Calu3 (cell line): ENCODE data around the gene ZNF503. TPM values are rescaled to one million over a fixed set of nuclear protein-coding genes. Genes with fewer than 3 reads are reported as not detected.

Experiments used
- BruUV-seq: library from RNA; stranded (reverse); fragments of 400-500 nt; replicated peaks from 2 replicates; lab custom pipeline; 2021; lab: Mats Ljungman, UMichigan
- CTCF ChIA-PET: fragments of 300-600 bp; sonication (Branson Sonifier 250); formaldehyde crosslinking; loops from one replicate; lab custom pipeline; 2022; ENCODE audit warnings: antibody characterized with exemption; lab: Charles Lee
- DNase-seq: peaks from one replicate; pipeline ENCODE4 v3.0.0; 2022
- H3K27ac Mint-ChIP-seq: one replicate; pipeline ENCODE4 v1.8.0; 2022; ENCODE audit warnings: mixed read lengths; ENCODE audit not compliant: unreplicated experiment
- H3K27me3 Mint-ChIP-seq: one replicate; pipeline ENCODE4 v1.8.0; 2022; ENCODE audit warnings: mixed read lengths; ENCODE audit not compliant: unreplicated experiment
- H3K36me3 Mint-ChIP-seq: one replicate; pipeline ENCODE4 v1.8.0; 2022; ENCODE audit warnings: mild to moderate bottlenecking, moderate library complexity, mixed read lengths; ENCODE audit not compliant: insufficient read depth, unreplicated experiment
- H3K4me1 Mint-ChIP-seq: one replicate; pipeline ENCODE4 v1.8.0; 2022; ENCODE audit warnings: mild to moderate bottlenecking, low read depth, mixed read lengths; ENCODE audit not compliant: unreplicated experiment
- H3K4me3 Mint-ChIP-seq: one replicate; pipeline ENCODE4 v1.8.0; 2022; ENCODE audit warnings: mild to moderate bottlenecking, low read depth, moderate library complexity, mixed read lengths; ENCODE audit not compliant: unreplicated experiment
- H3K9me3 Mint-ChIP-seq: one replicate; pipeline ENCODE4 v1.8.0; 2022; ENCODE audit warnings: low read depth, mixed read lengths; ENCODE audit not compliant: unreplicated experiment
- intact Hi-C: fragments of 100-400 bp; cut with micrococcal nuclease; formaldehyde crosslinking; loops from one replicate; pipeline ENCODE4 v1.10.0; 2022; ENCODE audit not compliant: unreplicated experiment
- total RNA-seq: library from RNA; stranded (reverse); gene quantifications from 2 replicates; pipeline ENCODE4 v1.2.3, GENCODE V29; 2022
- TF ChIP-seq, protein P1 (sequence below): fragments of 200-600 bp; IDR thresholded peaks from one replicate; pipeline ENCODE4 v1.8.0; 2022; ENCODE audit warnings: antibody characterized with exemption; ENCODE audit not compliant: unreplicated experiment

Gene ZNF503
- total RNA-seq, 1 experiment from 2014 or later: 12.5 TPM

DNA sequence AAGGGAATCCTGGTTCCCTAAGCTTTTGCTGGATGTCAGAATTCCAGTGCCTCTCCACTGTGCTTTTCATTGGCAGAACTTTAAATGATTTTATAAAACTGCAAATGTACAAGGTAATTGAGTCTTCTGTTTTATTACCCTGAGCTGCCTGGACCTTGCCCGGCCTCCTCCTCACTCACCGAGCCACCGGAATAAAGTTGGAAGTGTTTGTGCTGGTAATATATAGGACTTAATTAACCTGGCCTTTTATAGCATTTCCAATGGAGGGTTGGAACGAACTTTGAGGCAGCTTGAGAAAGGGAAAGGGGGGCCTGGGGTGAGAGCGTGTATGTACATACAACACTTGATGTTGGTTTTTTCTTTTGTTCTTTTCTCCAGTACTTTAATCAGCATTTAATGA is 43.4 kb downstream of the ZNF503 start:
- H3K36me3 Mint-ChIP-seq: no peaks in the 10 kb centered on the region
- no peaks in the 10 kb centered on the region for H3K9me3 Mint-ChIP-seq
- no peaks in the 10 kb centered on the region for H3K27me3 Mint-ChIP-seq
- DNase-seq: no peak
- intact Hi-C loops: loop anchor here (5.0 kb wide), 1 partner anchor 51 kb away; no protein-coding TSS in a partner anchor
- TF ChIP-seq, protein P1, sequence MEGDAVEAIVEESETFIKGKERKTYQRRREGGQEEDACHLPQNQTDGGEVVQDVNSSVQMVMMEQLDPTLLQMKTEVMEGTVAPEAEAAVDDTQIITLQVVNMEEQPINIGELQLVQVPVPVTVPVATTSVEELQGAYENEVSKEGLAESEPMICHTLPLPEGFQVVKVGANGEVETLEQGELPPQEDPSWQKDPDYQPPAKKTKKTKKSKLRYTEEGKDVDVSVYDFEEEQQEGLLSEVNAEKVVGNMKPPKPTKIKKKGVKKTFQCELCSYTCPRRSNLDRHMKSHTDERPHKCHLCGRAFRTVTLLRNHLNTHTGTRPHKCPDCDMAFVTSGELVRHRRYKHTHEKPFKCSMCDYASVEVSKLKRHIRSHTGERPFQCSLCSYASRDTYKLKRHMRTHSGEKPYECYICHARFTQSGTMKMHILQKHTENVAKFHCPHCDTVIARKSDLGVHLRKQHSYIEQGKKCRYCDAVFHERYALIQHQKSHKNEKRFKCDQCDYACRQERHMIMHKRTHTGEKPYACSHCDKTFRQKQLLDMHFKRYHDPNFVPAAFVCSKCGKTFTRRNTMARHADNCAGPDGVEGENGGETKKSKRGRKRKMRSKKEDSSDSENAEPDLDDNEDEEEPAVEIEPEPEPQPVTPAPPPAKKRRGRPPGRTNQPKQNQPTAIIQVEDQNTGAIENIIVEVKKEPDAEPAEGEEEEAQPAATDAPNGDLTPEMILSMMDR: no peak
- no peak overlapping the region for H3K4me3 Mint-ChIP-seq
- H3K27ac Mint-ChIP-seq: peak overlapping the region; percentile 71
- BruUV-seq: no TSS peak
- CTCF ChIA-PET: interaction anchor here (0.8 to 1.1 kb wide), 3 partner anchors 8 to 123 kb away, joined by 3 to 7 read pairs (median 3); partner anchors contain the start of genes COMTD1 and ZNF503
- H3K4me1 Mint-ChIP-seq: peaks cover 28% of the 10 kb centered on the region

DNA sequence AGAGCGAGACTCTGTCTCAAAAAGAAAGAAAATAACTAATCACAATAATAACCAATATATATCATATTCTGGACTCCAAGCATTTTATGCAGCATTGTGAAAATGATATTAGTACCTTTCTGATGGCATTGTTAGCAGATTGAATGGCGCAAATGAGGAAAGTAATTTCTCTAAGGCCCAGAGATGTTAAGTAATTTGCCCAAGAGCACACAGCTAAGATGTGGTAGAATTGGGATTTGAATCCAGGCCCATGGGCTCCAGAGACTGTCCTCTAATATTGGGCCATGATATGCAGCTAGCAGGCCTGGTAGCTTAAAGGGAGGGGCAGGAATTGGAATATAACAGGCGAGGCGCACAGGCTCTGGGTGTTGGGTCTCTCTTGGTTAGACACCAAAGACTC is 44.1 kb downstream of the ZNF503 start:
- Mint-ChIP-seq H3K27ac (no peak overlapping the region), H3K4me1 (peaks cover 34% of the 10 kb centered on the region), H3K4me3 (no peak overlapping the region), H3K9me3 (no peaks in the 10 kb centered on the region), H3K27me3 (no peaks in the 10 kb centered on the region), H3K36me3 (no peaks in the 10 kb centered on the region)
- CTCF ChIA-PET: interaction anchor here (0.6 to 0.9 kb wide), 2 partner anchors 9 to 127 kb away, joined by 3 to 4 read pairs; no protein-coding TSS in a partner anchor
- no TSS peak for BruUV-seq
- intact Hi-C loops: loop anchor here (5.0 kb wide), 1 partner anchor 50 kb away; no protein-coding TSS in a partner anchor
- TF ChIP-seq, protein P1: no peak
- DNase-seq: no peak

DNA sequence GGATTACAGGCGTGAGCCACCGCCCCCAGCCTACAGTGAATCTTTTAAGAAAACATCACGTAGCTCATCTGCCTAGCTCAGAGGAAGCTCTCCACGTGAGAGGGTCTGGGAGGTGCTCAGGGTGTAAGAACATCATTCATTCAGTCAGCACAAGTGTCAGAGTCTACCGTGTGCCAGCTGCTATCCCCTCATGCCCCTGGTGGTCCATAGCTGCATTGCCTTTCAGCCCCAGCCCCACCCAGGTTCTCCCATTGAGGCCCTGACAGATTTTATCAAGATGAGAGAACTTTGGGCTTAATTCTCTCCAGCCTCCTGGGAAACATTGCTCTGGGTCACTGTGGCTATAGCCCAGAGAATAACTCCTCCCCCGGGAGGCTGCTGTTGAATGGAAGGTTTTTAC is 45.1 kb downstream of the ZNF503 start:
- H3K4me3 Mint-ChIP-seq: no peak overlapping the region
- H3K9me3 Mint-ChIP-seq: peaks cover 2% of the 10 kb centered on the region
- H3K27me3 Mint-ChIP-seq: no peaks in the 10 kb centered on the region
- H3K27ac Mint-ChIP-seq: no peak overlapping the region
- H3K4me1 Mint-ChIP-seq: peaks cover 34% of the 10 kb centered on the region
- CTCF ChIA-PET: interaction anchor here (0.6 kb wide), 1 partner anchor 91 kb away, joined by 7 read pairs; no protein-coding TSS in a partner anchor
- intact Hi-C loops: loop anchor here (5.0 kb wide), 1 partner anchor 49 kb away; no protein-coding TSS in a partner anchor
- no peak for DNase-seq
- BruUV-seq: no TSS peak
- TF ChIP-seq, protein P1: no peak
- H3K36me3 Mint-ChIP-seq: no peaks in the 10 kb centered on the region

DNA sequence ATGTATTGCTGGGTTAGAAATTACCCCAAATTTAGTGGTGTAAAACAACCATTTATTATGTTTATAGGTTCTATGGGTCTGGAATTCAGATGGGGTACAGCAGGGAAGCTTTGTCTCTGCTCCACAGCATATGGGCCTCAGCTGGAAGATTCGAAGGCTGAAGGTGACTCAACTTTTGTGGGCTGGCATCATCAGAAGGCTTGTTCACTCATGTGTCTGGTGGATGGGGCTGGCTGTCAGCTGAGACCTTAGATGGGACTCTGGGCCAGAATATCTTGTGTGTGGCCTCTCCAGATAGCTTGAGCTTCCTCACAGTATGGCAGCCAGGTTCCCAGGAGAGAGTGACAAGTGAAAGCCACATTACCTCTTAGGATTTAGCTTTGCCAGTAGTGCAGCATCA is 45.9 kb downstream of the ZNF503 start:
- TF ChIP-seq, protein P1: no peak
- CTCF ChIA-PET: no interaction called here
- intact Hi-C loops: loop anchor here (5.0 kb wide), 1 partner anchor 48 kb away; no protein-coding TSS in a partner anchor
- H3K9me3 Mint-ChIP-seq: peaks cover 2% of the 10 kb centered on the region
- no TSS peak for BruUV-seq
- H3K27ac Mint-ChIP-seq: no peak overlapping the region
- no peaks in the 10 kb centered on the region for H3K36me3 Mint-ChIP-seq
- no peak overlapping the region for H3K4me3 Mint-ChIP-seq
- H3K27me3 Mint-ChIP-seq: no peaks in the 10 kb centered on the region
- DNase-seq: no peak
- peaks cover 37% of the 10 kb centered on the region for H3K4me1 Mint-ChIP-seq
